ENCODE data around the gene CYP1B1.
A peak's percentile ranks its signal among the peaks of the same experiment; 100 is the strongest.
"Not testable (repeated sequence)": the region's sequence is repeated elsewhere in the genome, so short reads cannot be mapped to it uniquely, and the experiment has no call there.

Gene CYP1B1

DNA sequence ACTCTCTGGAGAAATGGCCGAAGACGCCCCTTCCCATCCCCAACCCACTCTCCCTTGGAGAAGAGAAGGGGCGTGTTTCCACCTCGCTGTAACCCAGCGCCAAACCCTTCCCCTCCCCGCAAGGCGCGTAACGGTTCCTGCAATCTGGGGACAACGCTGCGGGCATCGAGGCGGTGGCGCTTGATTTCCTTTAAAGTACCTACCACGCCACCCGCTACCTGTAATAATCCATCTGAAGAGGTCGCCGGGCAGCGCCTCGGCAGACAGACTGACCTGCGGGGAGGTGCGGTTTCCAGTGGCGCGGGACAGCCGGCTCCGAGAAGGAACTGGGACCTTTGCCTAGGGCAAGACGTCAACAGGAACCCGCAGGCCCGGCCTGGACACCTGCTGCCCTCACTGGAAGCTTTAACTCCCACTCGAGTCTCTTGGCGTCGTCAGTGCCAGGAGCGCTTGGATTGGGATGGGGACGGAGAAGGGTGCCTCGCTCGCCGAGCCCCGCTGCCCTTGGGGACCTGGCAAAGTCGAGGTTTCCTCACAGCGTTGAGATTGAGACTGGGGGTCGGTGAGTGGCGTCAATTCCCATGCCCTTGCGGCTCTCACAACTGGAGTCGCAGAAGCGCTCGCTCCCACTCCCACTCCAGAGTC, at the start of gene CYP1B1:
CYP1B1 (minus strand) TSS at position 645 of the 645 bp plus-strand sequence. CDS start 763 bp downstream, outside the sequence.
- no peak for DNase-seq

- no peak for DNase-seq
Observed at GRCh38 chr2:38125007-38125406, 49.1 kb upstream of the CYP1B1 start.

GRCh38 chr2:38123911-38124310, 48.0 kb upstream of the CYP1B1 start:
- no peak for DNase-seq

DNA sequence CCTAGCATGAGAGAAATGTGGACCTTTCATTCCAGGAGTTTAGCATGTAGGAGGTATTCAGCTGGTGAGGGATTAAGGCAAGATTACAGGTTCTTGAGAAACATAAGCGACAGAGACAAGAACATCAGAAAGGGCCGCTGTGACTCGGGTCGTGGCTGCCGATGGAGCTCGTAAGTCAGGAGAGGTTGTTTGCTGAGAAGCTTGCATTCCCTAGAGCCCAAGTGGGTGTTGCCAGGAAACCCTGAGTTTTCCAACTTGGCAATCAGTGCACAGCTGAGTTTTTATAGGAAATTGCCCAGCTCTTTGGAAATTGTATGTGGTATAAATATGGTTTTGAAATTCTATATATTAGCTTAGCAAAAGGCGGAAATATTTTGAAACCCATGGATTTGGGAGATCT, 46.4 kb upstream of the CYP1B1 start:
- DNase-seq = no peak

DNA sequence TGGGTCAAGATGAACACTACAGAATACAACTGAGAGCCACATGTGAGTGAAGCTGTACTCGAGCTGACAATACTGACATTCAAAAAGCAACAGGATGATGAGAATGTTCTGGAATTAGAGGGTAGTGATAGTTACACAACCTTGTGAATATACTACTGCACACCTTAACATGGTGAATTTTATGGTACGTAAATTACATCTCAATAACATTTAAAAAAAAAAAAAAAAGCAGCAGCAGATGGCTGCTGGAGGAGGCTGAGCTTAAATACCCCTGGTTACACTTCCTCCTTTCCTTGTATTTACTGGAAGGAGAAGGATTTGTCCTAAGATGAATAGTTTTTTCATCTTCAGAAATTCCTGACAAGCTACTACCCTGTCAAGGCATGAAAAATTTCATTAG, 45.5 kb upstream of the CYP1B1 start:
- DNase-seq = no peak

DNA sequence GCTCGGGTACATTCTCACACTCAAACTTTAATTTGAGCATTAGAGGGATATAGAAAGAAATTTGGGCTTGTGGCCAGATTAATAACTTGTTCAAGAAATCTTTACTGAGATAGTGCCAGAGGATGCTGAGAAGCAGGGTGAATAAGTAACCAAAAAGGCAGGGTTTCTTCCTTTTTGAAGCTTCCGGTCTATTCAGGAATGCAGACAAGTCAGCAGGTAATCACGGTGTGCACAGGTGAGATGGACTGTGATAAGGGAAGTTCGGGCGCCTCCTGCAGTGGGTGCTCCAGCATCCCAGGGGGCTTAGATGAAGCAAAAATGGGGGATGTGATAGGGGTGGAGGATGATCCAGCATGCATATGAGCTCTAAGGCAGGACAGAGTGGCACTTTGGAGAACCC, 44.9 kb upstream of the CYP1B1 start:
- DNase-seq = no peak

- DNase-seq = no peak
Observed at GRCh38 chr2:38120264-38120592, 44.3 kb upstream of the CYP1B1 start.

DNA sequence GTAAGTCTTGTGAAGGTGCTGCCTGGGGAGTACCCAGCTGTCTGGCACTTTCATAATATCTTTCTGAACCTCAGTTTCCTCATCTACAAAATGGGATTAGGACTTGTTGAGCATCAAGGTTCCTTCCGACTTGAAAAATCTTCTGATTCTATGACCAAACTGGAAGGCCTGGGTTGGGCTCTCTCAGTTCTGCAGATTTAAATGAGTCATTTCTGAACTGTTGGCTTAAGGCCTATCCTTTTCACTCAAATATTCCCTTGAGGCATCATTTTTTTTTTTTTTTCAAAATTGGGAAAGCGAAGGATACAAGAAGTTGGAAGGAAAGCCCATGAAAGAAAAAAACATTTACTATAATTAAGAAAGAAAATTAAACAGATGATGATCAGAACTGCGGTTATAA, 40.8 kb upstream of the CYP1B1 start:
- no peak for DNase-seq

GRCh38 chr2:38115216-38116032, 39.5 kb upstream of the CYP1B1 start:
- peak; percentile 30 for DNase-seq

DNA sequence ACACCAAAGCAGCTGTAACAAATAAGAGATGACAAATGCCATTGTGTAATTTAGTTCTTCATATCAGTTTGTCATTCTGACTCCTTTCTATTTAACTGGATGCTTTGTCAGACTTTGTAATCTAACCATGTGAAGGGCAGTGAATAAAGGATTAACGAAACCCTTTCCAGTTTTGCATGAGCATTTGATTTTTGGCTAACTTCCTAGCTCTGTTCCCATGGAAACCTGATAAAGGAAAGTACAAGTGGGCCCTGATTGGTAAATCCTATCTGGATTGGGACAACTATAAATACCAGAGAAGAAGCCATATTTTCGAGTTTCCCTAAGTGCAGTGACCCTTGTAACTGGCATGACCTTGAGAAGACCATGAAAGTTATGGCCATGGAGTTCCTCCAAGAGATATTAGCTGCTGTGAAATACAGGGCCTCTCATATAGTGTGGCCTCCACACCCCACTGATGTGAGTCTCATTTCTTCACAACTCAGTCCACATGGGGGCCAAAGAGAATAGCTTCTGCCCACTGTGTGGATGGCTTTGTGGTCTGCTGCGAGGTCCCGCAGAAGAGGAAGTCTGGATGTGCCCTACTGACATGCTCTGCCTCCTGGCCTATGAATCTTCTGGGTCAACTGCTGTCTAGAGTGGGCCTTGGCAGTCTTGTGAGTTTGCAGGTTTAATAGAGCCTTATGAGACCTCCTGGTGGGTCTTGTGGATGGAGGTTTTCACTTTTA, 38.2 kb upstream of the CYP1B1 start:
- DNase-seq = no peak

DNA sequence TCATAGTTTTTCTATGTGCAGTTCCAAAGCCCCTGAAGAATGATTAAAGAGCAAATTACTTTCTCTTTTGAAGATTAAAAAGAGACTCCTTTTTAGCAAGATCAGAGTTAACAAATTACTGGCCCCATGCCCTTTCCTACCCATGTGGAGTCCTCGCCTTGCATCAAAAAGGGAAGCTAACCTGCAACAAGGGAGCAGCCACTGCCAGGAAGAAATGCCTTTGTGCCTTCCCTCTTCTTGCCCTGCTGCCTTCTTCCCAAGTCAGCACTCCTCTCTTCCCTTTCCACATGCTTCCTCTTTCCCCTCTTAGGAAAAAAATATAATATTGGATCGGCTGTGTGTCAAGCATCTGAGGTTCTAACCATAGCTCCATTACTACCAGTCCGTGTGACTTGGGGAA, 37.1 kb upstream of the CYP1B1 start:
- DNase-seq = no peak

DNA sequence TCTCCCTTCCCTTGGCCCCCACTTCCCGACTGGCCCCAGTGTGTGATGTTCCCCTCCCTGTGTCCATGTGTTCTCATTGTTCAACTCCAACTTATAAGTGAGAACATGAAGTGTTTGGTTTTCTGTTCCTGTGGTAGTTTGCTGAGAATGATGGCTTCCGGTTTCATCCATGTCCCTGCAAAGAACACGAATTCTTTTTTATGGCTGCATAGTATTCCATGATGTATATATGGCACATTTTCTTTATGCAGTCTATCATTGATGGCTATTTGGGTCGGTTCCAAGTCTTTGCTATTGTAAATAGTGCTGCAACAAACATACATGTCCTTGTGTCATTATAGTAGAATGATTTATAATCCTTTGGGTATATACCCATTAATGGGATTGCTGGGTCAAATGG, 35.4 kb upstream of the CYP1B1 start:
- DNase-seq = not testable (repeated sequence)

DNA sequence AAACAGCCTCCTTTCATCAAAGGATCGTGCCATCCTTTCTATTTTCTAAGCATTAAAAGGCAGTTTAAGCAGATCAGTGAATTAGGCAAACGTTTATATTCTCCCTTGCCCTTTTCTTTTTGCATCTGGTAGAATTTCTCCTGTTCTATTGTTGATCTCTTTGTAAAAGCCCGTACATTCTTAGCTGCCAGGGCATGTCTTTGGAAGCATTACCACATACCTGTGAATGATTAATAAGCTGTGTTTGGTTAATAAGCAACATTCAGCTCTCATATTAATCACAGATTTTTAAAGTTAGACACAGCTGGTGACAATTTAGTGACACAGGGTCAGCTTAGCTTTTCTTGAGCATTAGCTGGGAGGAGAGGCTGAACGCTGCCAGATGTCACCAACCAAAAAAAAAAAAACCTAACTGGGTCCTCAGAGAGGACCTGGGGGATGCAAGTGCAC, 33.8 kb upstream of the CYP1B1 start:
- no peak for DNase-seq

DNA sequence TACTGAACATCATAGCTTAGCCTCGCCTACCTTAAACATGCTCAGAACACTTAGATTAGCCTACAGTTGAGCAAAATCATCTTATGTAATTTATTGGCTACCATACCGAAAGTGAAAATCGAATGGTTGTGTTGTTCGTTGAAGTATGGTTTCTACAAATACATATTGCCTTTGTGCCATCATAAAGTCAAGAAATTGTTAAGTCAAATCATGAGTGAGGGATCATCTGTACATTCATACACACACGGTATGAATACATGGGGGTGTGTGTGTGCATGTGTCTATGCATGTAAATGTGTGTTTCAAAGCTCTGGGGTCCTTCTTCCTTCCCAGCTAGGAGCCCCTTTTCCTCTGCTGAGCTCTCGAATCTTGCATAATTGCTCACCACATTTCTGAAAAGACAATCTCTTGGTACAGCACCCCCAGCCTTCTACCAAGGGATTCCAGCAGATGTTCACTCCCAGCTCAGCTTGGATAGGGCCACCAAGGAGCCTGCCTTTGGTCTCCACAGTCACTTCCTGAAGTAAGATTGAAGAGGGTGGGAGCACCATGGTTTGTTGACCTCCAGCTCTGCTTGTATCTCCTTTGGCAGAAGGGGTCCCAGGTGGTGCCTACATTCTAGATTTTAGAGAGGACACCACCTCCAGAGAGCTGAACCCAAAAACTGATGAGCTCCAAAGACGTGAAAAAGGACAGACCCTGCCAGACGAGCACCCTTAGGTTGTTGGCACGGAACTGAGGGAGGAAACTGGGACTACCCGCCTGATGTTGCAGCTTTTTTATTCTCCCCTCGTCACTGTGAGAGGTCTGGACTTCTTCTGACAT, 33.2 kb upstream of the CYP1B1 start:
- no peak for DNase-seq

- DNase-seq = no peak
Observed at GRCh38 chr2:38107738-38108410, 31.9 kb upstream of the CYP1B1 start.

GRCh38 chr2:38106405-38107094, 30.6 kb upstream of the CYP1B1 start:
- no peak for DNase-seq

- no peak for DNase-seq
Observed at GRCh38 chr2:38105922-38106321, 30.0 kb upstream of the CYP1B1 start.

DNA sequence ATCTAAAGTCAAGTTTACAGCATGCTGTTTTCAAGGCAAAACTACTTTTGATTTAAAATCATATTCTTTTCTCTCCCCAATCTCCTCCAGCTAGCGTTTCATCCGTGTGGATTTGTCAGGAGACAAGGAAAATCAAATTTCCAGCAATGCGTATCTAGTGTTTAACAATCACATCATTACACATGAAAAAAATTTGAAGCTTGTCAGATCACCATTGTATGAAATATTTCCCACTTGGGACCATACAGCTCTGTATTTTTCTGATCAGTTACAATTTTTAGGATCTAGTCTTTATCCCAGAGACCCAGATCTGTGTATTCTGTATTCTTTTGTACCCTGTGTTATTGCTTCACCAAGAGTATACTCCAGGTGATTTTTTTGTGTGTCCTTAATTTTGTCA, 28.6 kb upstream of the CYP1B1 start:
- DNase-seq = no peak

DNA sequence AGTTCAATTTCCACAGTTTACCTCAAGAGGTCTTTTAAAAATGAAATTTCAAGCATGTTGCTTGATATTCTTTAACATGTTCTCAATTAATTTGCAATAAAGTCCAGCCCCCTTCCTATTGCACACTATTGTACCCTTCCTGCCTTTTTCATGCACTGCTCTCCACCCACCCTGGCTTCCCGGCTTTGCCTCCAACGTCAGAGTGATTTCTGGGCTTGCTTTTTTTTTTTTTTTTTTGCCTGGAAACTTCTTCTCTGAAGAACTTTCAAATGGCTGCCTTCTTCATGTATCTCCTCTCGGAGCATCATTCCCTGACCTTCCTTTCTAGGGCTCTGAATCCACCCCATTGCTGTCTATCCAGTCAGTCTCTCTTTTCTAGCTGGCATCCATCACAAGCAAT, 24.4 kb upstream of the CYP1B1 start:
- DNase-seq = no peak

DNA sequence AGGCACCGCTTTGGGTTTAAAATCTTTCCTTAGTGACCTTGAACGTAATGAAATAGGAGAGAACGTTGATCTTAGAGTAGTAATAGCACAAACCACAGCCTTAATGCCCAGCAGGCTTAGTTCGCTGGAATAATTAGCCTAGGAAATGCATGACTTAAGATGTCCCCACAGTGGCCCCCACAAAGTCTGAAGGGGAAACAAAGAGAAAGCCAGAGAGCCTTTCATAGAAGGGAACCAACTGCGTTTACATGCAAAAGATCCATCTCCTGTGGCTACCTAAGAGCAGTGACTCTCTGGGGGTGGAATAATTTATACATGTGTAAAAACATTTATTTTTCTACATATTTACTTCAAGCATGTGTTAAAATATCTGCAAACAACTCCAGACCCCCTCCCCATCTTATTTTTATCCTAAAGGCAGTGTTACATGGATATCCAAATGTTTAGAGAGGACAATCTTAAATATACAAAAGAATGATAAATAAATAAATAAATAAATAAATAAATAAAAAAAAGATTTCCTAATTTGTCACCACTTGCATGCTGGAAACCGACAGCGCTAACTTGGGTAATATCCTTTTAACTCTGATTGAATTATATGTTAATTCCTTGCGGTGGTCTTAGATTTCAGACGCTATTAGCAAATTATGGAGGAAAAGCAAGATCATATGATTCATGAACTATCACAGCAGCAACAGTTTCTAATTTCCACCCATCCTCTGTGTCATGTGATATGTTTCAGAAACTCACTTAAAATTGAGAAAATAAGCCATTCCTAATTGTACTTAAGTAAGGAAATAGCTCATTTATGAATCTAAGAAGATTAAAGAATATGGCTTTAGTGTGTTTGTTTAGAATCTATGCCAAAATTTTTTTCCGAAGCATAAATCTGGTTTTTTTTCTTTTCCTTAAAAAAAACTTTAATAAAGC, 23.4 kb upstream of the CYP1B1 start:
- DNase-seq = no peak

Measured in NCI-H1436 (cell line).